Mesenchymal stem cell (in vitro differentiated cells and primary cell): ENCODE measurements around the gene GDPD4.

Experiments used
- DNase-seq: peaks from one replicate; pipeline ENCODE4 v3.0.0-alpha.2; 2013
- H2AFZ ChIP-seq: one replicate; pipeline ENCODE4 v1.6.1; 2013; ENCODE audit warnings: low read depth, mild to moderate bottlenecking, control low read depth, inconsistent platforms, low read length, moderate library complexity
- H2AK5ac ChIP-seq: 2 replicates; pipeline ENCODE4 v1.6.1; 2013; ENCODE audit warnings: low read length, moderate library complexity, mild to moderate bottlenecking, inconsistent platforms; ENCODE audit not compliant: severe bottlenecking
- H2BK120ac ChIP-seq: one replicate; pipeline ENCODE4 v1.6.1; 2013; ENCODE audit warnings: low read depth, mild to moderate bottlenecking, inconsistent platforms, low read length, moderate library complexity
- H2BK12ac ChIP-seq, 2 experiments: one replicate each; pipeline ENCODE4 v1.6.1; 2013; ENCODE audit warnings: inconsistent platforms in 2 of 2, low read length in 2 of 2, mild to moderate bottlenecking in 2 of 2, moderate library complexity in 2 of 2, control low read depth in 1 of 2
- H2BK15ac ChIP-seq: one replicate; pipeline ENCODE4 v1.6.1; 2013; ENCODE audit warnings: mild to moderate bottlenecking, low read depth, inconsistent platforms; ENCODE audit not compliant: poor library complexity, severe bottlenecking
- H2BK5ac ChIP-seq: 2 replicates; pipeline ENCODE4 v1.6.1; 2013; ENCODE audit warnings: low read depth, mild to moderate bottlenecking, low read length, control low read depth, inconsistent platforms; ENCODE audit not compliant: poor library complexity, severe bottlenecking
- H3K14ac ChIP-seq, 2 experiments: one replicate each; pipeline ENCODE4 v1.6.1; 2013; ENCODE audit warnings: inconsistent platforms in 2 of 2, low read length in 2 of 2, control low read depth in 1 of 2, mild to moderate bottlenecking in 1 of 2, moderate library complexity in 1 of 2
- H3K18ac ChIP-seq, 2 experiments: one replicate each; pipeline ENCODE4 v1.6.1; 2013; ENCODE audit warnings: inconsistent platforms in 2 of 2, low read length in 2 of 2, control low read depth in 1 of 2, low read depth in 1 of 2, mild to moderate bottlenecking in 1 of 2
- H3K23ac ChIP-seq, 2 experiments: one replicate each; pipeline ENCODE4 v1.6.1; 2013; ENCODE audit warnings: inconsistent platforms in 2 of 2, low read length in 2 of 2, mild to moderate bottlenecking in 2 of 2, moderate library complexity in 2 of 2, control low read depth in 1 of 2
- H3K27ac ChIP-seq: 2 replicates; pipeline ENCODE4 v1.5.1; 2013; ENCODE audit warnings: mild to moderate bottlenecking, moderate library complexity, low read length, control low read depth, inconsistent platforms; ENCODE audit not compliant: poor library complexity, severe bottlenecking
- H3K27me3 ChIP-seq, 2 experiments: 2 replicates each; pipeline versions ENCODE4 v1.6.1 to v1.7.0; 2013; ENCODE audit warnings: low read length in 2 of 2, mild to moderate bottlenecking in 2 of 2, moderate library complexity in 2 of 2, control low read depth in 1 of 2, inconsistent platforms in 1 of 2; ENCODE audit not compliant: control insufficient read depth in 1 of 2, insufficient read depth in 1 of 2
- H3K36me3 ChIP-seq, 2 experiments: 2 replicates each; pipeline versions ENCODE4 v1.6.1 to v1.7.0; 2013; ENCODE audit warnings: low read length in 2 of 2, control low read depth in 1 of 2, inconsistent platforms in 1 of 2, low read depth in 1 of 2, mild to moderate bottlenecking in 1 of 2; ENCODE audit not compliant: insufficient read depth in 2 of 2, control insufficient read depth in 1 of 2
- H3K4ac ChIP-seq, 2 experiments: one replicate each; pipeline ENCODE4 v1.6.1; 2013; ENCODE audit warnings: inconsistent platforms in 2 of 2, low read length in 2 of 2, mild to moderate bottlenecking in 2 of 2, moderate library complexity in 2 of 2, control low read depth in 1 of 2, low read depth in 1 of 2
- H3K4me1 ChIP-seq: 2 replicates; pipeline ENCODE4 v1.6.1; 2013; ENCODE audit warnings: low read depth, low read length, control low read depth; ENCODE audit not compliant: control insufficient read depth, insufficient read depth
- H3K4me2 ChIP-seq: 2 replicates; pipeline ENCODE4 v1.6.1; 2013; ENCODE audit warnings: low read length, mild to moderate bottlenecking, inconsistent platforms; ENCODE audit not compliant: poor library complexity, severe bottlenecking
- H3K4me3 ChIP-seq, 2 experiments: 2 replicates each; pipeline versions ENCODE4 v1.5.1 to v1.7.0; 2013; ENCODE audit warnings: low read length in 2 of 2, mild to moderate bottlenecking in 2 of 2, control low read depth in 1 of 2, low read depth in 1 of 2; ENCODE audit not compliant: insufficient read depth in 1 of 2
- H3K79me1 ChIP-seq: replicated peaks from 2 replicates; pipeline ENCODE4 v1.6.1; 2013; ENCODE audit warnings: mild to moderate bottlenecking, control low read depth, low read length, inconsistent platforms; ENCODE audit not compliant: poor library complexity, severe bottlenecking
- H3K9ac ChIP-seq: 2 replicates; pipeline ENCODE4 v1.7.0; 2013; ENCODE audit warnings: mild to moderate bottlenecking, low read length, moderate library complexity
- H3K9me3 ChIP-seq: 2 replicates; pipeline ENCODE4 v1.7.0; 2013; ENCODE audit warnings: mild to moderate bottlenecking, low read length; ENCODE audit not compliant: control insufficient read depth
- H4K8ac ChIP-seq: one replicate; pipeline ENCODE4 v1.6.1; 2013; ENCODE audit warnings: inconsistent platforms, mild to moderate bottlenecking, low read length, moderate library complexity
- H4K91ac ChIP-seq: one replicate; pipeline ENCODE4 v1.6.1; 2013; ENCODE audit warnings: mild to moderate bottlenecking, low read length, inconsistent platforms
- WGBS: methylation state at CpG from one replicate; pipeline ENCODE4 v1.1.7; 2013; ENCODE audit warnings: mixed read lengths; 5-methylcytosine and 5-hydroxymethylcytosine counted together

GDPD4 gene

GRCh38 chr11:77187111-77187750, 114.3 kb downstream of the GDPD4 start:
- H2AK5ac ChIP-seq, result no peak overlapping the region
- H2BK12ac ChIP-seq, result no peak overlapping the region
- H3K18ac ChIP-seq, result no peak overlapping the region
- peaks cover 29 to 34% of the 10 kb centered on the region in 2 experiments for H3K27me3 ChIP-seq
- H3K4me3 ChIP-seq, result no peak overlapping the region
- no peak overlapping the region for H3K9ac ChIP-seq
- H3K4me1 ChIP-seq, result peaks cover 3% of the 10 kb centered on the region
- H2BK5ac ChIP-seq, result no peak overlapping the region
- no peak overlapping the region for H3K27ac ChIP-seq
- H4K8ac ChIP-seq, result no peak overlapping the region
- H3K23ac ChIP-seq, result no peak overlapping the region
- no peak overlapping the region for H3K4me2 ChIP-seq
- no peaks in the 10 kb centered on the region for H3K36me3 ChIP-seq
- no peaks in the 10 kb centered on the region for H3K79me1 ChIP-seq
- H3K4ac ChIP-seq, result no peak overlapping the region
- no peak overlapping the region for H2BK15ac ChIP-seq
- no peak for DNase-seq
- no peak overlapping the region for H2AFZ ChIP-seq
- H2BK120ac ChIP-seq, result no peak overlapping the region
- WGBS, result 89% methylated on average over 7 of the region's 9 CpGs
- H4K91ac ChIP-seq, result no peak overlapping the region
- no peaks in the 10 kb centered on the region for H3K9me3 ChIP-seq
- H3K14ac ChIP-seq, result no peak overlapping the region

- Histone ChIP-seq H3K27ac (no peak overlapping the region), H3K23ac (no peak overlapping the region), H2AFZ (no peak overlapping the region), H3K4me1 (no peaks in the 10 kb centered on the region), H3K4me3 (no peak overlapping the region), H2BK12ac (no peak overlapping the region), H3K79me1 (no peaks in the 10 kb centered on the region), H3K9me3 (no peaks in the 10 kb centered on the region), H2BK5ac (no peak overlapping the region), H3K36me3 (no peaks in the 10 kb centered on the region), H3K27me3 (peaks cover 20 to 28% of the 10 kb centered on the region in 2 experiments), H4K8ac (no peak overlapping the region), H3K4ac (no peak overlapping the region), H2AK5ac (no peak overlapping the region), H3K4me2 (no peak overlapping the region), H3K9ac (no peak overlapping the region), H3K14ac (no peak overlapping the region), H2BK120ac (no peak overlapping the region), H4K91ac (no peak overlapping the region), H3K18ac (no peak overlapping the region), H2BK15ac (no peak overlapping the region)
- WGBS, result no CpG with 5 or more reads among the region's 1 CpG
- DNase-seq, result no peak
These were observed 115.2 kb downstream of the GDPD4 start for GRCh38 chr11:77186302-77186701.

- H3K4me1 ChIP-seq, result no peaks in the 10 kb centered on the region
- peaks cover 16 to 28% of the 10 kb centered on the region in 2 experiments for H3K27me3 ChIP-seq
- H4K91ac ChIP-seq, result no peak overlapping the region
- no peak overlapping the region for H2BK120ac ChIP-seq
- H3K36me3 ChIP-seq, result no peaks in the 10 kb centered on the region
- no peak for DNase-seq
- no peak overlapping the region for H2BK15ac ChIP-seq
- WGBS, result 91% methylated on average over 15 of the region's 15 CpGs
- H2AK5ac ChIP-seq, result no peak overlapping the region
- no peak overlapping the region for H3K4ac ChIP-seq
- no peak overlapping the region for H3K9ac ChIP-seq
- no peak overlapping the region for H3K18ac ChIP-seq
- H3K14ac ChIP-seq, result no peak overlapping the region
- no peaks in the 10 kb centered on the region for H3K79me1 ChIP-seq
- no peak overlapping the region for H2BK5ac ChIP-seq
- H3K27ac ChIP-seq, result no peak overlapping the region
- H3K9me3 ChIP-seq, result no peaks in the 10 kb centered on the region
- no peak overlapping the region for H3K23ac ChIP-seq
- no peak overlapping the region for H3K4me3 ChIP-seq
- H2AFZ ChIP-seq, result no peak overlapping the region
- H4K8ac ChIP-seq, result no peak overlapping the region
- no peak overlapping the region for H2BK12ac ChIP-seq
- no peak overlapping the region for H3K4me2 ChIP-seq
These were observed 117.2 kb downstream of the GDPD4 start for GRCh38 chr11:77184136-77184860.

- WGBS, result 91% methylated on average over 4 of the region's 4 CpGs
- Histone ChIP-seq H4K8ac (no peak overlapping the region), H3K9ac (no peak overlapping the region), H2BK5ac (no peak overlapping the region), H2BK120ac (no peak overlapping the region), H3K9me3 (no peaks in the 10 kb centered on the region), H3K79me1 (no peaks in the 10 kb centered on the region), H2AK5ac (no peak overlapping the region), H2AFZ (no peak overlapping the region), H3K18ac (no peak overlapping the region), H2BK12ac (no peak overlapping the region), H3K23ac (no peak overlapping the region), H3K27ac (no peak overlapping the region), H3K4me2 (no peak overlapping the region), H3K27me3 (peaks cover 16 to 28% of the 10 kb centered on the region in 2 experiments), H3K36me3 (no peaks in the 10 kb centered on the region), H3K14ac (no peak overlapping the region), H4K91ac (no peak overlapping the region), H2BK15ac (no peak overlapping the region), H3K4me3 (no peak overlapping the region), H3K4me1 (no peaks in the 10 kb centered on the region), H3K4ac (no peak overlapping the region)
- DNase-seq, result no peak
These were observed 118.0 kb downstream of the GDPD4 start for GRCh38 chr11:77183431-77183984.
